ENCODE measurements around the gene STXBP1. TPM values are rescaled to one million over a fixed set of nuclear protein-coding genes. Genes with fewer than 3 reads are reported as not detected.

Gene STXBP1
- total and polyA plus RNA-seq, 2 of the 4 experiments (the other 2 are of a cell fraction): 15.8 to 22.6 TPM

GRCh38 chr9:127626752-127627493 is 14.8 kb downstream of the STXBP1 start:
- H4K5ac ChIP-seq (ENCODE audit: low read depth, low read length): no peak overlapping the region
- peaks cover 22 to 41% of the 10 kb centered on the region in 2 experiments; a peak in 3 of 4 replicates for H3K79me1 ChIP-seq (ENCODE audit: low read depth in 1 of 2, low read length in 2 of 2)
- no TSS peak for BruUV-seq (replicated peaks)
- H3K23ac ChIP-seq (ENCODE audit: low read depth, low read length): no peak overlapping the region
- no peaks in the 10 kb centered on the region for H3K9me3 ChIP-seq (ENCODE audit: control insufficient read depth, insufficient read depth, low read length)
- H3K56ac ChIP-seq (ENCODE audit: extremely low read depth, insufficient read depth, low read length): no peak overlapping the region
- POLR2A ChIA-PET (ENCODE audit: unreplicated experiment): no interaction called here
- no peak overlapping the region for H3K18ac ChIP-seq (ENCODE audit: low read depth, low read length)
- no peak overlapping the region for H2AK9ac ChIP-seq (replicated peaks; ENCODE audit: low read depth, low read length, poor library complexity)
- no peak overlapping the region for H2BK20ac ChIP-seq (ENCODE audit: low read depth, low read length)
- no peak overlapping the region for H3K14ac ChIP-seq (replicated peaks; ENCODE audit: low read depth, low read length)
- H3K9me1 ChIP-seq (ENCODE audit: insufficient read depth, low read length): peaks cover 8% of the 10 kb centered on the region; the same call in 1 of the 2 replicates
- H3K27ac ChIP-seq (ENCODE audit: insufficient read depth, low read length): no peak overlapping the region
- dilution Hi-C loops (cut with HindIII; ENCODE audit: low sequenced_read_pairs, unreplicated experiment) (no loop called here), in situ Hi-C loops (cut with MboI; ENCODE audit: low sequenced_read_pairs) (no loop called here), intact Hi-C loops (cut with micrococcal nuclease) (no loop called here)
- H4K91ac ChIP-seq (ENCODE audit: insufficient read depth, low read depth, low read length): no peak overlapping the region
- no peak overlapping the region for H3K9ac ChIP-seq (ENCODE audit: low read depth, low read length)
- H2AFZ ChIP-seq (replicated peaks; ENCODE audit: low read length, poor library complexity): no peak overlapping the region
- TF ChIP-seq RAD21 (IDR thresholded peaks at IDR 0.05; ENCODE audit: low read length): no peak
- TF ChIP-seq CTCF (conservative IDR thresholded peaks at IDR 0.05; ENCODE audit: low read depth, low read length): no peak
- no peak for TF ChIP-seq MAFK (IDR thresholded peaks at IDR 0.05; ENCODE audit: low read depth, low read length)
- no peak for TF ChIP-seq BHLHE40 (IDR thresholded peaks at IDR 0.05; ENCODE audit: low read depth, low read length)
- TF ChIP-seq RCOR1 (IDR thresholded peaks at IDR 0.05; ENCODE audit: insufficient replicate concordance, low read length): no peak
- no peak for TF ChIP-seq RFX5 (IDR thresholded peaks at IDR 0.05; ENCODE audit: low read depth, low read length)
- TF ChIP-seq POLR2A (IDR thresholded peaks at IDR 0.05; ENCODE audit: low read depth, low read length): no peak
- no peak for TF ChIP-seq USF2 (IDR thresholded peaks at IDR 0.05; ENCODE audit: low read depth, low read length)
- TF ChIP-seq NFE2L2 (IDR thresholded peaks at IDR 0.05; ENCODE audit: low read depth, low read length): no peak
- no peak for TF ChIP-seq MXI1 (IDR thresholded peaks at IDR 0.05; ENCODE audit: borderline replicate concordance, low read depth, low read length)
- no peak for TF ChIP-seq CHD1 (IDR thresholded peaks at IDR 0.05; ENCODE audit: low read depth, low read length)
- H3K4me3 ChIP-seq (ENCODE audit: insufficient read depth, low read depth, low read length): no peak overlapping the region
- H3K27me3 ChIP-seq (ENCODE audit: control insufficient read depth, insufficient read depth, low read length): no peaks in the 10 kb centered on the region
- CTCF ChIA-PET: interaction anchor here (0.7 to 0.8 kb wide), 2 partner anchors 14 to 108 kb away, joined by 3 read pairs; partner anchors contain the start of gene TOR2A
- H2AK5ac ChIP-seq (ENCODE audit: low read depth, low read length): no peak overlapping the region
- H4K8ac ChIP-seq (ENCODE audit: low read depth in 2 of 2, low read length in 2 of 2): no peak overlapping the region
- DNase-seq (no peak), ATAC-seq (ENCODE audit: low read depth) (no peak)
- no peak overlapping the region for H3K4ac ChIP-seq (ENCODE audit: low read depth, low read length)
- no peak overlapping the region for H3K4me2 ChIP-seq (ENCODE audit: low read depth, low read length)
- 100% methylated on average over 2 of the region's 8 CpGs; no CpG with 5 or more reads in 1 of the 2 experiments for WGBS, 2 experiments (ENCODE audit: extremely low coverage in 2 of 2, insufficient read length in 1 of 2)
- no peak overlapping the region for H2BK15ac ChIP-seq (ENCODE audit: low read depth, low read length)
- no peak overlapping the region for H2BK5ac ChIP-seq (ENCODE audit: low read depth, low read length, poor library complexity, severe bottlenecking)
- H3K36me3 ChIP-seq (ENCODE audit: control insufficient read depth, insufficient read depth, low read length): no peaks in the 10 kb centered on the region
- peaks cover 18% of the 10 kb centered on the region for H4K20me1 ChIP-seq (ENCODE audit: insufficient read depth, low read length)
- H2BK120ac ChIP-seq (ENCODE audit: low read depth, low read length): no peak overlapping the region
- peaks cover 9% of the 10 kb centered on the region for H3K4me1 ChIP-seq (ENCODE audit: control insufficient read depth, insufficient read depth, low read length)
